HG03378 (cell line): ENCODE measurements around the gene ADAMTS15.

Source experiments
- ATAC-seq: cut with Tn5 transposase; IDR thresholded peaks from one replicate; pipeline ENCODE4 v1.9.1; 2021; ENCODE audit warnings: mild to moderate bottlenecking, moderate library complexity; ENCODE audit not compliant: unreplicated experiment

ADAMTS15 gene

GRCh38 chr11:130476922-130477491 is 28.6 kb downstream of the ADAMTS15 start:
- ATAC-seq, result no peak

GRCh38 chr11:130477586-130478203 is 29.2 kb downstream of the ADAMTS15 start:
- no peak for ATAC-seq

- no peak for ATAC-seq
These were observed 29.8 kb downstream of the ADAMTS15 start for GRCh38 chr11:130478204-130478701.

GRCh38 chr11:130478881-130479280 is 30.4 kb downstream of the ADAMTS15 start:
- ATAC-seq, result no peak

- no peak for ATAC-seq
These were observed 31.7 kb downstream of the ADAMTS15 start for GRCh38 chr11:130480186-130480585.

GRCh38 chr11:130480711-130481140 is 32.3 kb downstream of the ADAMTS15 start:
- no peak for ATAC-seq

- ATAC-seq, result no peak
These were observed 34.7 kb downstream of the ADAMTS15 start for GRCh38 chr11:130483124-130483523.

GRCh38 chr11:130485983-130486382 is 37.5 kb downstream of the ADAMTS15 start:
- ATAC-seq, result no peak

- no peak for ATAC-seq
These were observed 38.0 kb downstream of the ADAMTS15 start for GRCh38 chr11:130486391-130486836.

- no peak for ATAC-seq
These were observed 38.8 kb downstream of the ADAMTS15 start for GRCh38 chr11:130486987-130487923.

GRCh38 chr11:130487924-130488815 is 39.7 kb downstream of the ADAMTS15 start:
- no peak for ATAC-seq

- ATAC-seq, result no peak
These were observed 40.6 kb downstream of the ADAMTS15 start for GRCh38 chr11:130488848-130489584.

- ATAC-seq, result no peak
These were observed 41.3 kb downstream of the ADAMTS15 start for GRCh38 chr11:130489716-130490115.

- ATAC-seq, result no peak
These were observed 42.4 kb downstream of the ADAMTS15 start for GRCh38 chr11:130490682-130491449.

GRCh38 chr11:130498181-130498580 is 49.7 kb downstream of the ADAMTS15 start:
- no peak for ATAC-seq

- no peak for ATAC-seq
These were observed 51.4 kb downstream of the ADAMTS15 start for GRCh38 chr11:130499828-130500227.

GRCh38 chr11:130504317-130504716 is 55.9 kb downstream of the ADAMTS15 start:
- no peak for ATAC-seq

- no peak for ATAC-seq
These were observed 60.5 kb downstream of the ADAMTS15 start for GRCh38 chr11:130508913-130509312.

GRCh38 chr11:130509942-130510341 is 61.5 kb downstream of the ADAMTS15 start:
- ATAC-seq, result no peak
